ENCODE results near the gene KLRF1.

KLRF1 gene, protein sequence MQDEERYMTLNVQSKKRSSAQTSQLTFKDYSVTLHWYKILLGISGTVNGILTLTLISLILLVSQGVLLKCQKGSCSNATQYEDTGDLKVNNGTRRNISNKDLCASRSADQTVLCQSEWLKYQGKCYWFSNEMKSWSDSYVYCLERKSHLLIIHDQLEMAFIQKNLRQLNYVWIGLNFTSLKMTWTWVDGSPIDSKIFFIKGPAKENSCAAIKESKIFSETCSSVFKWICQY

DNA sequence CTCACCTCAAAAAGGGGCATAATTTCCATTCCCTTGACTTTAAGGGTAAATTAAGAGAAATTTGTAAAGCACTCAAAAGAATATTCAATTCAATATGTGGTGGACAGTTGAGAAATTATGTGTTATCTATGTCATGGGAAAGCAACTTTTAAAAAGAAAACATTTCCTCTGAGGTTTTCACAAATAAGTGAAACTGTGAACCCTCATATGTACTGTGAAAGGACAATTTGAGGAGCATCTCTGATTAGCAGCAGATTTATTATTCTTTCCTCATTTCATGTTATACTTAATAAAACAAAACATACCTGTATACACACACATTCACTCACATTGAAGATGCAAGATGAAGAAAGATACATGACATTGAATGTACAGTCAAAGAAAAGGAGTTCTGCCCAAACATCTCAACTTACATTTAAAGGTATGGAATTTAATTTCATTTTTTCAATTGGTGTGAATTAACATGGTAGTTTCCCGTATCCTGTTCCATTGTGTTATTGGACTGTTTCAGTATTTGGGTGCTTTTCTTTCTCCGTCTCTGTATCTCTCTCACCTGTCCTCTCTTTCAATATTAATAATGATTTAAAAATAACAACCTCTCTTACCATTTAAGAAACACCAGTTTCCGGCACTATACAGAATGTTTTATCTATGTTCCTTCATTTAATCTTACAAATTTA, at the start of gene KLRF1:
KLRF1 (plus strand) TSS at position 273 of the 680 bp plus-strand sequence; CDS start at position 337, 64 bp downstream.
- no peak for FAIRE-seq

DNA sequence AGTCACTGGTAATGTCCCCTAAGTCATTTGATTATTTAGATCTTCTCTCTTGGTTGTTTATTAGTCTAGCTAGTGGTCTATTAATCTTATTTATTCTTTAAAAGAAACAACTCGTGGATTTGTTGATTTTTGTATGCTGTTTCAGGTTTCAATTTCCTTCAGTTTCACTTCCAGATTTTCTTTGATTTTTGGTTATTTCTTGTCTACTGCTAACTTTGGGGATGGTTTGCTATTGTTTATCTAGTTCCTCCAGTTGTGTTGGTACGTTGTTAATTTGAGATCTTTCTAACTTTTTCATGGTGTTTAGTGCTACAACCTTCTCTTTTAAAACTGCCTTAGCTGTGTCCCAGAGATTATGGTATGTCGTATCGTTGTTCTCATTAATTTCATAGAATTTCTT, 48.1 kb upstream of the KLRF1 start:
- no peak for FAIRE-seq

DNA sequence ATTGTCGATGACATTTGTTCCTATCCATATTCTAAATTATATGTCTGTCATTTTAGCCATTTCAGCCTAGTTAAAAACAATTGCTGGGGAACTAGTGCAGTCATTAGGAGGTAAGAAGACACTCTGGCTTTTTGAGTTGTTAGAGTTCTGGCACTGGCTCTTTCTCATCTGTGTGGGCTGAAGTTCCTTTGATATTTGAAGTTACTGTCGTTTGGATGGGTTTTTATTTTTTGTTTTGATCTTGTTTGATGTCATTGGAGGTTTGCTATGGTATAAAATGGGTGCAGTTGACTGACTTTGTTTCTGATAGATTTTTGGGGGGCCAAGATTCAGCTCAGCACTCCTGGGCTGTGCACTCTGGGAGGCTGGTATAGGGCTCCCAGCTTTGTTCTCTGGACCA, 45.9 kb upstream of the KLRF1 start:
- FAIRE-seq = no peak

DNA sequence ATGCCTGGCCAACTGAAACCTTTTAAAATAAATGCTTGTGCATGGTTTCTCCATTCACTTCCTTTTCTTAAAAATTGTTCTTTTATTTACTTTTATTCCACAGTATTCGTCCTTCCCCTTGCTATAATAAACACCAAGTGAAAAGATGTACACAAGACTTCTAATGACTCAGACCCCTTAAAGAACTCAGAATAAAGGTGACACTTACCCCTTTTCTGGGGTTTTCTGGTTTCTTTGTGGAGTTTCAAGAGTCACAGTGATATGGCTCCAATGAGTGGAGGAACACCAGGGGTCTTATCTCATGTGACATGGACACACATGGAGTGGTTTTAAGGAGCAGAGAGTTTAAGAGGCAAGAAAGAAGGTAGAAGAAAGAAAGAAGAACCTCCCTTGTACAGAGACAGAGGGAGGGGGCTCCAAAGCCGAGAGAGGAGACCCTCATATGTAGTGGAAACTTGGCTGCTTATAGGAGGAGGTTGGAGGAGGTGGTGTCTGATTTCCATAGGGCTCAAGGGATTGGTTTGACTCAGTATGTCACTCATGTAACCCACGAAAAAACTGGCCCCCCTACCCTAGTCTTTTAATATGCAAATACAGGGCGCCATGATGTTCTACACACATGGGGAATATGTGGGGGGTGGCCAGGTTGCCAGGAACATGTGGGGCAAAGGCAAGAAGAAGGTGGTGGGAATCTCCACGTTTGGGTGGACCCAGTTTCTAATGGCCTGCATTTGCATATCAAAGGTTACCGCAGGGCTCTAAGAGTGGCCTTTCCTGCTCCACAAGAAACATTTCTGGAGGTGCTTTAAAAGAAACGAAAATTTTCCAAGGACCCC, 44.5 kb upstream of the KLRF1 start:
- no peak for FAIRE-seq

DNA sequence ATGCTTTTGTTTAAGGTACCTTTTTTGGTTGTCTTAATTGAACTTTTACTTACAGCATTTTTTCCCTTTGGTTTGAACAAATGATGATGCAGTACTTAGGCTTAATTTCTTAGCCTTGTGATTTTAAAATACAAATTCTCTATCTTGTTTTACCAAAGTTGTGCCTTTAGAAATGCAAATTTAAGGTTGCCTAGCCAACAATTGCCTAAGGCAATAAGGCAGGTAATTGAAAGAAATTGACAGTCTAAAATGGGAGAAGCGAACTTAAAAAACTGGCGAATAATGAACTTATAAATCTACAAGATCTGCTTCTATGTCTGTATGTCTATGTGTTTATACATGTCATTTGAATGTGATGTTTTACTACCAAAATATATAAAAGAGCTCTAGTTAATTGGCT, 43.0 kb upstream of the KLRF1 start:
- FAIRE-seq = no peak

GRCh38 chr12:9784816-9785215, 42.5 kb upstream of the KLRF1 start:
- no peak for FAIRE-seq

DNA sequence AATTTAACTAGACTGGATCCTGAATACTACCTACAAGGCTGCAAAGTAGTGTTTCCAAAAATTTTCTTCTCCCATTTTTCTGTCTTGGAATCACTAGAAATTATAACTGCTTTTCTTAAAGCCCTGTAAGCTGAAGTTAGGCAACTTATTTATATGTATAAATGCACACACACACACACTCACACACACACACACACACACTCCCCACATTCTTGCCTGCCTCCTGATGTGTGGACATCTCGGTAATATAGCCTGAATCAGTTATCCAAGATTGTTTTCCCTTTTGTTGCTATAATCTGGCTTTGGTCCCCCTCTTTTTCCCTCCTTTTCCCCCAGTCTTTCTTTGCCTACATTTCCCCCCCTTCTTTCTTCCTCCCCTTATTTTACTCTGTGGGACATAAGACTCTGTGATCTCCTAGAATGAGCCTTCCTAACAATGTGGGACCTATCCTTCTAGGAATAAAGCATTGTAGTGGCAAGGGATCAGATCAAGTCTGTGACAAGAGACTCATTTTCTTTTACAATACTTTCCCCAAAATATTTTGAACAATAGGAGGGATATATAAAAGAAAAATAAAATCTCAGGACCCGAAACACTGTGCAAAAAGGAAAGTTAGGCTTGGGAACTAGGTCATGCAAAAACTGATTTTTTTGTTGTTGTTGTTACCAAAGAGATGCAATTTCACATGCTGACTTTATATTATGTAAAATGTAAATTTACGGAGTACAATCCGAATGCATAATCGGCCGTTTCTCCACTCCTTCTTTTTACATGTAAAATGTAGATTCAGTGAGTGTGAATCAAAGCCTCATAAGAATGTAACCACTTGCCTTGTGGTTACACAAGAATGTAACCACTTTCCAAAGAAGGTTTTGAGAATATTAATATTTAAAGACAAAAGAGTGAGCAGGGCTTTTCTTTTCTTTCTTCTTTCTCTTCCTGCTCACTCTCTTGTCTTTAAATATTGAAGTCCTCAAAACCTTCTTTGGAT, 40.3 kb upstream of the KLRF1 start:
- no peak for FAIRE-seq

GRCh38 chr12:9792185-9792900, 34.9 kb upstream of the KLRF1 start:
- no peak for FAIRE-seq

DNA sequence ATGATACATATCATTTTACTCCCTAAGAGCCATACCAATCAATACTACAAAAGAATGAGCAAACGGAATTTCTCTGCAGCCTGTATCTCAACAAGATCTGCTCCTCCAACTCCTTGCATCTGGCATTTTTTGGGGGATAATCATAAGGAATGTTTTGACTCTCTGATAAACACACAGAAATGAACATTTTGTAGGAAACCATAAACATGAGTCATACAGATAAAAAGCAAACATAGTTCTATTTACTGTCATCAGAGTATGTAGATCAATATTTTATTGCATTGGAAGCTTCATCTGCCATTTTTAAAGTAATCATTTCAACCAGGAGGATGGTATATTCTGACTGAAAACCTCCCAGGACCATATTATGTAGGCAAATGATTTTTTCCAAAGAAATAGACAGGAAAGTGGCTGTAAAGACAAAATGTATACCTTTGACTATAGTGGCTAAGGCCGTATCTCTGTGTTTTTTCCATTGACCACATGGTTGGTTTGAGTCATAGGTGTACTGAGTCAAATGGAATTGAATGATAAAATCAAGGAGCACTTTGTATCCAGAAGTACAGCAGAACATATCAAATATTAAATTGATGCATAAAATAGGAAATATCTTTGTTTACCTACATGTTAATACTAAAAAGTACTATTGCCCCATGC, 34.2 kb upstream of the KLRF1 start:
- no peak for FAIRE-seq

DNA sequence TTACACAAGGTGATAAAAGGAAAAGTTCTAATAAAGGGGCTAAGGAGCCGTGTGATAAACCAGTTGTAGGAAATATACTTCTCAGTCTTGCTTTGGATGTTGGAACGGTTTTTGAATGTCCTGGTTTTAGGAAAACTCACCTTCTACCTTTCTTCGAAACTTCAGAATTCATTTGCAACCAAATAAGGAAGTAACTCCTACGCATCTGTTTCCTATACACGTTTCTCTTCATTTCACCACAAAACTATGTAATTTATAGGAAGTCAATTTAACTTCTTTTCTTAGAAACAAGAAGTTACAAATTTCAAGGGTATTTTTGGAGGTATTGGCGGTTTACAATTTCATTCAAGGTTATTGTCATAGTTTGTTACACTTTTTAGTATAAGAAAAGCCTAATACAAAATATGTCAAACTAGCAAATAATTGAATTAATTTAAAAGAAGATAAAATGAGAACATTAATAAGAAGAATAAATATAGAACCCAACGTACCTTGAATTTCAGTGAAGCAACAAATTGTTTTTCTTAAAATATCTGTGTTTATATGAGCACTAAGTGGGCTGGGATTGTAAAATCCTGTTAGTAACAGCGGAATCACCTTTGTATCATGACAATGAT, 33.4 kb upstream of the KLRF1 start:
- no peak for FAIRE-seq

DNA sequence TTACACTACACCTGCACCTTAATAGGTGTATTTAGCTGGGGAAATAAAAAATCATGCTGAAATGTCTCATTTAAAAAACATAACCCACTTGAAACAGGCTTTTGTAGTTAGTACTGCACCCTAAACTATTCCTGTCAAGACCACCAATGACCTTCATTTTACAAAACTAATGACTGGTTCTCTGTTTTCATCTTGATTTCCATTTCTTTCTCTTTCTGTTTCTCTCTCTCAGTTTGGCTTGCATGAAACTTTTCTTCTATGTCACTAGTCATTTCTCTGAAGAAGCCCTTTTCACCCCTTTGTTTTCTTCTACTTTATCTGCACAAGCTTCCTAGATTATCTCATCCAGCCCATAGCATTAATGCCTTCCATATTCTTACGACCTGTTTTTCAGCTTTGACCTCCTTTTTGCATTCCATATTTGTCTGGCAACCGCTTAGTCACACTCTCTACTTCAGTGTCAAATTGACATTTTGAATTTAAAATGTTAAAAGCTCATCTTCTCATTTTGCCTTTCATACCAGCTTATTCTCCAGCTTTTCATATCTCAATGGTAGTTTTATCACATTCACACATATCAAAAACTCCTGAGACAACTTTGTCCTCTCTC, 32.7 kb upstream of the KLRF1 start:
- no peak for FAIRE-seq

DNA sequence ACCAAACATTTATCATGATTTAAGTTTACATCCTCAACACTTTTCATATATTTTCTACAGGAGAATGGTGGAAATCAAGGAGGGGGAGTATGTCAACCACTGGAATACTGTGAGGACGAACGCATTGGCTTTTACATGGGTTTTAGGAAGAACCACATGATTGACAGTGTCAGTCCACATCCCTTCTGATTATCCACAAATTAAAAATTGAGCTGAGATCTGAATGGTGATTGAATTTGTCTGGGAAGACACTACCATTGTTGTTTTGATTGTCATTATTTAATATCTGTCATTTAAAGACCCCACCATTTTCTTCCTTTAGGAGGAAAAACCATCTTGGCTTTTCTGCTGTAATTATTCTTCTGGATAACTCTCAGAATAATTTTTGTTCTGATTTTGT, 31.3 kb upstream of the KLRF1 start:
- FAIRE-seq = no peak

- no peak for FAIRE-seq
These were observed 30.9 kb upstream of the KLRF1 start for GRCh38 chr12:9796346-9796745.

- FAIRE-seq = no peak
These were observed 30.3 kb upstream of the KLRF1 start for GRCh38 chr12:9796971-9797370.

- FAIRE-seq = no peak
These were observed 29.3 kb upstream of the KLRF1 start for GRCh38 chr12:9797722-9798619.

DNA sequence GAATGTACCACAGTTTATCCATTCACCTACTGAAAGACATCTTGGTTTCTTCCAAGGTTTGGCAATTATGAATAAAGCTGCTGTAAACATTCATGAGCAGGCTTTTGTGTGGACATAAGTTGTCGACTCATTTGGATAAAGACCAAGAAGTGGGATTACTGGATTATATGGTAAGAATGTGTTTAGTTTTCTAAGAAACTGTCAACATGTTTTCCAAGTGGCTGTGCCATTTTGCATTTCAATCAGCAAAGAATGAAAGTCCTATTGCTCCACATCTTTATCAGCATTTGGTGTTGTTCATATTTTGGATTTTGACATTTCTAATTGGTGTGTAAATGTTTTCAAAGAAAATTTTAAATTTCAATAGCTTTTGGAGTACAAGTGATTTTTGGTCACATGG, 27.3 kb upstream of the KLRF1 start:
- no peak for FAIRE-seq

- no peak for FAIRE-seq
These were observed 21.4 kb upstream of the KLRF1 start for GRCh38 chr12:9805883-9806282.

GRCh38 chr12:9806714-9807113, 20.6 kb upstream of the KLRF1 start:
- FAIRE-seq = no peak

- no peak for FAIRE-seq
These were observed 18.8 kb upstream of the KLRF1 start for GRCh38 chr12:9808504-9808903.
